Measurements from ENCODE around the gene ARHGAP19. TPM values are rescaled to one million over a fixed set of nuclear protein-coding genes. Genes with fewer than 3 reads are reported as not detected.

ARHGAP19 gene
- polyA plus RNA-seq, 3 donors, result 8.3 to 10.6 (median 10.2) TPM

GRCh38 chr10:97254694-97255093, 37.7 kb downstream of the ARHGAP19 start:
- TF ChIP-seq, protein P1, sequence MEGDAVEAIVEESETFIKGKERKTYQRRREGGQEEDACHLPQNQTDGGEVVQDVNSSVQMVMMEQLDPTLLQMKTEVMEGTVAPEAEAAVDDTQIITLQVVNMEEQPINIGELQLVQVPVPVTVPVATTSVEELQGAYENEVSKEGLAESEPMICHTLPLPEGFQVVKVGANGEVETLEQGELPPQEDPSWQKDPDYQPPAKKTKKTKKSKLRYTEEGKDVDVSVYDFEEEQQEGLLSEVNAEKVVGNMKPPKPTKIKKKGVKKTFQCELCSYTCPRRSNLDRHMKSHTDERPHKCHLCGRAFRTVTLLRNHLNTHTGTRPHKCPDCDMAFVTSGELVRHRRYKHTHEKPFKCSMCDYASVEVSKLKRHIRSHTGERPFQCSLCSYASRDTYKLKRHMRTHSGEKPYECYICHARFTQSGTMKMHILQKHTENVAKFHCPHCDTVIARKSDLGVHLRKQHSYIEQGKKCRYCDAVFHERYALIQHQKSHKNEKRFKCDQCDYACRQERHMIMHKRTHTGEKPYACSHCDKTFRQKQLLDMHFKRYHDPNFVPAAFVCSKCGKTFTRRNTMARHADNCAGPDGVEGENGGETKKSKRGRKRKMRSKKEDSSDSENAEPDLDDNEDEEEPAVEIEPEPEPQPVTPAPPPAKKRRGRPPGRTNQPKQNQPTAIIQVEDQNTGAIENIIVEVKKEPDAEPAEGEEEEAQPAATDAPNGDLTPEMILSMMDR (IDR thresholded peaks at IDR 0.05), result no peak
- DNase-seq, result no peak
- Histone ChIP-seq H3K9me3 (replicated peaks in 1 of 2; ENCODE audit: control insufficient read depth in 1 of 2, insufficient read depth in 1 of 2, low read length in 2 of 2) (no peaks in the 10 kb centered on the region), H3K27ac (ENCODE audit: low read depth in 1 of 2, low read length in 2 of 2) (no peak overlapping the region), H3K36me3 (replicated peaks in 1 of 2; ENCODE audit: control insufficient read depth in 1 of 2, insufficient read depth in 2 of 2, low read length in 2 of 2) (peaks cover 51 to 72% of the 10 kb centered on the region in 2 donors), H4K20me1 (ENCODE audit: insufficient read depth, low read length) (no peaks in the 10 kb centered on the region), H3K27me3 (ENCODE audit: control insufficient read depth in 2 of 2, insufficient read depth in 2 of 2, low read length in 2 of 2) (no peaks in the 10 kb centered on the region), H2AFZ (ENCODE audit: insufficient read depth, low read depth, low read length, poor library complexity, severe bottlenecking) (no peak overlapping the region), H3K4me2 (replicated peaks; ENCODE audit: extremely low read depth, low read length, poor library complexity, severe bottlenecking) (no peak overlapping the region), H3K9ac (ENCODE audit: insufficient read depth, low read length, poor library complexity, severe bottlenecking) (no peak overlapping the region), H3K4me1 (ENCODE audit: control insufficient read depth in 1 of 2, insufficient read depth in 2 of 2, low read length in 2 of 2) (no peaks in the 10 kb centered on the region), H3K4me3 (replicated peaks in 1 of 3; ENCODE audit: low read depth in 2 of 3, low read length in 3 of 3) (no peak overlapping the region), H3K79me2 (ENCODE audit: insufficient read depth, low read length) (no peaks in the 10 kb centered on the region)
- intact Hi-C loops (cut with micrococcal nuclease), result no loop called here
- H3K36me3 Mint-ChIP-seq, result peaks cover 63 to 74% of the 10 kb centered on the region in 2 donors
- no peak overlapping the region for H3K4me3 Mint-ChIP-seq
- peaks cover 0 to 5% (median 0%) of the 10 kb centered on the region in 3 donors for H3K27me3 Mint-ChIP-seq (ENCODE audit: low read depth in 3 of 3)
- H3K27ac Mint-ChIP-seq, result no peak overlapping the region
- H3K9me3 Mint-ChIP-seq, result peaks cover 0 to 3% (median 0%) of the 10 kb centered on the region in 7 donors
- peaks cover 3% of the 10 kb centered on the region for H3K4me1 Mint-ChIP-seq
- WGBS (ENCODE audit: insufficient coverage), result 100% methylated on average over 3 of the region's 3 CpGs

GRCh38 chr10:97250952-97251351, 41.5 kb downstream of the ARHGAP19 start:
- Histone ChIP-seq H2AFZ (ENCODE audit: insufficient read depth, low read depth, low read length, poor library complexity, severe bottlenecking) (no peak overlapping the region), H3K36me3 (replicated peaks in 1 of 2; ENCODE audit: control insufficient read depth in 1 of 2, insufficient read depth in 2 of 2, low read length in 2 of 2) (peaks cover 37 to 80% of the 10 kb centered on the region in 2 donors), H3K9ac (ENCODE audit: insufficient read depth, low read length, poor library complexity, severe bottlenecking) (no peak overlapping the region), H4K20me1 (ENCODE audit: insufficient read depth, low read length) (no peaks in the 10 kb centered on the region), H3K4me2 (replicated peaks; ENCODE audit: extremely low read depth, low read length, poor library complexity, severe bottlenecking) (no peak overlapping the region), H3K27me3 (ENCODE audit: control insufficient read depth in 2 of 2, insufficient read depth in 2 of 2, low read length in 2 of 2) (no peaks in the 10 kb centered on the region), H3K9me3 (replicated peaks in 1 of 2; ENCODE audit: control insufficient read depth in 1 of 2, insufficient read depth in 1 of 2, low read length in 2 of 2) (no peaks in the 10 kb centered on the region), H3K79me2 (ENCODE audit: insufficient read depth, low read length) (no peaks in the 10 kb centered on the region), H3K4me1 (ENCODE audit: control insufficient read depth in 1 of 2, insufficient read depth in 2 of 2, low read length in 2 of 2) (no peaks in the 10 kb centered on the region), H3K27ac (ENCODE audit: low read depth in 1 of 2, low read length in 2 of 2) (no peak overlapping the region), H3K4me3 (replicated peaks in 1 of 3; ENCODE audit: low read depth in 2 of 3, low read length in 3 of 3) (no peak overlapping the region)
- 100% methylated on average over 1 of the region's 1 CpG for WGBS (ENCODE audit: insufficient coverage)
- intact Hi-C loops (cut with micrococcal nuclease), result no loop called here
- Mint-ChIP-seq H3K36me3 (peaks cover 57 to 77% of the 10 kb centered on the region in 2 donors), H3K9me3 (peaks cover 0 to 3% (median 0%) of the 10 kb centered on the region in 7 donors), H3K4me3 (no peak overlapping the region), H3K27ac (peak overlapping the region in 3 of 7 donors; percentile 13 to 78 (median 32)), H3K27me3 (ENCODE audit: low read depth in 3 of 3) (peaks cover 0 to 5% (median 0%) of the 10 kb centered on the region in 3 donors), H3K4me1 (peaks cover under 1% of the 10 kb centered on the region)
- TF ChIP-seq, protein P1 (IDR thresholded peaks at IDR 0.05), result no peak
- DNase-seq, result no peak
